WERI-Rb-1 (cell line): ENCODE measurements around the gene SH3TC1.

Source experiments
- DNase-seq: peaks from one replicate; pipeline ENCODE4 v3.0.0-alpha.2; 2020
- H3K27ac ChIP-seq: fragments of 250-450 bp; sonication (Bioruptor Pico); 2 replicates; pipeline ENCODE4 v1.5.1; 2020; ENCODE audit warnings: mild to moderate bottlenecking, moderate library complexity
- H3K27me3 ChIP-seq: fragments of 250-450 bp; sonication (Bioruptor Pico); 2 replicates; pipeline ENCODE4 v1.5.1; 2021; ENCODE audit warnings: mild to moderate bottlenecking, low read depth, moderate library complexity; ENCODE audit not compliant: insufficient read depth, severe bottlenecking
- H3K36me3 ChIP-seq: fragments of 250-450 bp; sonication (Bioruptor Pico); 2 replicates; pipeline ENCODE4 v1.5.1; 2020; ENCODE audit warnings: mild to moderate bottlenecking, moderate library complexity
- H3K4me3 ChIP-seq: 2 replicates; pipeline ENCODE4 v1.5.1; 2011; ENCODE audit warnings: low read depth, mild to moderate bottlenecking, control low read depth, low read length
- H3K9me3 ChIP-seq: fragments of 250-450 bp; sonication (Bioruptor Pico); 2 replicates; pipeline ENCODE4 v1.5.1; 2021; ENCODE audit warnings: mild to moderate bottlenecking, moderate library complexity; ENCODE audit not compliant: severe bottlenecking
- TF ChIP-seq, protein P1 (sequence below): IDR thresholded peaks from 2 replicates; pipeline ENCODE4 v1.5.1; 2011; ENCODE audit warnings: low read depth, mild to moderate bottlenecking, control low read depth, inconsistent platforms, low read length

The SH3TC1 gene

DNA sequence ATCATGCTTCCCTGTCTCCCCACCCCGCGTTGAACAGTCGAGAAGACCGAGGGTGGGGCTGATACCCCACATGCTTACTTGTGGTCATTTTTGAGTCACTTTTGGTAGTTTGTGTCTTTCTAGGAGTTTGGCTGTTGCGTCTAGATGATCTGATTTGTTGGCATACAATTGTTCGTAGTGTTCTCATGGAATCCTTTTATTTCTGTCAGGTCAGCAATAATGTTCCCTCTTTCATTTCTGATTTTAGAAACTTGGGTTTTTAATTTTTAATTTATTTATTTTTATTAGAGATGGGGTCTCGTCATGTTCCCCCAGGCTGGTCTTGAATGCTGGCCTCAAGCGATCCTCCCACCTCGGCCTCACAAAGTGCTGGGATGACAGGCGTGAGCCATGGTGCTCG lies 30.9 kb downstream of the SH3TC1 start:
- H3K27me3 ChIP-seq = no peaks in the 10 kb centered on the region
- no peak overlapping the region for H3K4me3 ChIP-seq
- no peak overlapping the region for H3K27ac ChIP-seq
- H3K9me3 ChIP-seq = no peaks in the 10 kb centered on the region
- H3K36me3 ChIP-seq = no peaks in the 10 kb centered on the region; the same call in 1 of the 2 replicates
- TF ChIP-seq, protein P1, sequence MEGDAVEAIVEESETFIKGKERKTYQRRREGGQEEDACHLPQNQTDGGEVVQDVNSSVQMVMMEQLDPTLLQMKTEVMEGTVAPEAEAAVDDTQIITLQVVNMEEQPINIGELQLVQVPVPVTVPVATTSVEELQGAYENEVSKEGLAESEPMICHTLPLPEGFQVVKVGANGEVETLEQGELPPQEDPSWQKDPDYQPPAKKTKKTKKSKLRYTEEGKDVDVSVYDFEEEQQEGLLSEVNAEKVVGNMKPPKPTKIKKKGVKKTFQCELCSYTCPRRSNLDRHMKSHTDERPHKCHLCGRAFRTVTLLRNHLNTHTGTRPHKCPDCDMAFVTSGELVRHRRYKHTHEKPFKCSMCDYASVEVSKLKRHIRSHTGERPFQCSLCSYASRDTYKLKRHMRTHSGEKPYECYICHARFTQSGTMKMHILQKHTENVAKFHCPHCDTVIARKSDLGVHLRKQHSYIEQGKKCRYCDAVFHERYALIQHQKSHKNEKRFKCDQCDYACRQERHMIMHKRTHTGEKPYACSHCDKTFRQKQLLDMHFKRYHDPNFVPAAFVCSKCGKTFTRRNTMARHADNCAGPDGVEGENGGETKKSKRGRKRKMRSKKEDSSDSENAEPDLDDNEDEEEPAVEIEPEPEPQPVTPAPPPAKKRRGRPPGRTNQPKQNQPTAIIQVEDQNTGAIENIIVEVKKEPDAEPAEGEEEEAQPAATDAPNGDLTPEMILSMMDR = no peak
- no peak for DNase-seq

DNA sequence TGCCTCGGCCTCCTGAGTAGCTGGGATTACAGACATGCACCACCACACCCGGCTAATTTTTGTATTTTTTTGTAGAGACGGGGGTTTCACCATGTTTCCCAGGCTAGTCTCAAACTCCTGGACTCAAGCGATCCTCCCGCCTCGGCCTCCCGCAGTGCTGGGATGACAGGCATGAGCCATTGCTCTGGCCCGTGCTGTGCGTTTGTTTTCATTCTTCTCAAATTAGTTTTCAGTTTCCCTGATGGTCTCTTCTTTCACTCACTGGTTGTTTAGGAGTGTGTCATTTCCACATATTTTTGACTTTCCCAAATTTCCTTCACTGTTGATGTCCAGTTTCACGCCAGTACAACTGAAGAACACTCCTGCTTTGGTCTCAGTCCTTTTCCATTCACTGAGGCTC lies 31.8 kb downstream of the SH3TC1 start:
- Histone ChIP-seq H3K27ac (no peak overlapping the region), H3K9me3 (no peaks in the 10 kb centered on the region), H3K4me3 (no peak overlapping the region), H3K27me3 (no peaks in the 10 kb centered on the region), H3K36me3 (no peaks in the 10 kb centered on the region; the same call in 1 of the 2 replicates)
- TF ChIP-seq, protein P1 = no peak
- no peak for DNase-seq

- no peak overlapping the region for H3K27ac ChIP-seq
- no peak overlapping the region for H3K4me3 ChIP-seq
- no peaks in the 10 kb centered on the region for H3K27me3 ChIP-seq
- TF ChIP-seq, protein P1 = no peak
- H3K36me3 ChIP-seq = no peaks in the 10 kb centered on the region; the same call in 1 of the 2 replicates
- H3K9me3 ChIP-seq = no peaks in the 10 kb centered on the region
- no peak for DNase-seq
These were observed 32.5 kb downstream of the SH3TC1 start for GRCh38 chr4:8231551-8232049.

GRCh38 chr4:8232748-8233147 lies 33.7 kb downstream of the SH3TC1 start:
- Histone ChIP-seq H3K27me3 (no peaks in the 10 kb centered on the region), H3K4me3 (no peak overlapping the region), H3K27ac (no peak overlapping the region), H3K9me3 (no peaks in the 10 kb centered on the region), H3K36me3 (peaks cover 2% of the 10 kb centered on the region)
- DNase-seq = no peak
- TF ChIP-seq, protein P1 = no peak

GRCh38 chr4:8233672-8234484 lies 34.8 kb downstream of the SH3TC1 start:
- TF ChIP-seq, protein P1 = no peak
- Histone ChIP-seq H3K4me3 (no peak overlapping the region), H3K9me3 (no peaks in the 10 kb centered on the region), H3K36me3 (peaks cover 3% of the 10 kb centered on the region; the same call in 1 of the 2 replicates), H3K27ac (no peak overlapping the region), H3K27me3 (no peaks in the 10 kb centered on the region)
- no peak for DNase-seq
